K562 (cell line): ENCODE data around the gene SRP72. TPM values are rescaled to one million over a fixed set of nuclear protein-coding genes. Genes with fewer than 3 reads are reported as not detected.

Experiments
- ARID1B ChIP-seq: fragments of 450-650 bp; IDR thresholded peaks from 2 replicates; pipeline ENCODE4 v1.6.1; 2016; ENCODE audit warnings: antibody characterized with exemption, mild to moderate bottlenecking, inconsistent platforms
- CBFB ChIP-seq: sonication (generic); formaldehyde crosslinking; IDR thresholded peaks from 2 replicates; pipeline ENCODE4 v1.4.0; 2020; ENCODE audit warnings: mild to moderate bottlenecking, missing genetic modification reagents
- EHMT2 ChIP-seq: fragments of 450-650 bp; IDR thresholded peaks from 2 replicates; pipeline ENCODE4 v1.6.1; 2018; ENCODE audit warnings: antibody characterized with exemption
- HDGF ChIP-seq: fragments of 450-650 bp; IDR thresholded peaks from 2 replicates; pipeline ENCODE4 v1.6.1; 2016
- HMBOX1 ChIP-seq: sonication (generic); IDR thresholded peaks from 2 replicates; pipeline ENCODE4 v1.6.1; 2016
- MAFG ChIP-seq: fragments of 450-650 bp; conservative IDR thresholded peaks from 2 replicates; pipeline ENCODE4 v1.6.1; 2016; ENCODE audit warnings: missing genetic modification characterization, missing compliant biosample characterization
- MAFK ChIP-seq: IDR thresholded peaks from 2 replicates; pipeline ENCODE4 v1.6.1; 2011; ENCODE audit warnings: low read length, improper control_type of control experiment
- NFE2 ChIP-seq: IDR thresholded peaks from 2 replicates; pipeline ENCODE4 v1.6.1; 2014; ENCODE audit warnings: antibody characterized with exemption, low read depth
- SMARCA4 ChIP-seq: fragments of 450-650 bp; IDR thresholded peaks from 2 replicates; pipeline ENCODE4 v1.6.1; 2016
- TRIM28 ChIP-seq: fragments of 450-650 bp; IDR thresholded peaks from 2 replicates; pipeline ENCODE4 v1.6.1; 2017
- polyA plus RNA-seq, 8 experiments: library from polyadenylated mRNA; depleted of rRNA in 4 of 8; stranded (reverse) in 5 of 8; unstranded in 3 of 8; fragments of >200 nt; fragmentation: Nextera tagmentation in 2 of 8; fragmentation: Illumina TruSeq in 1 of 8; extraction: Ambion mirVana in 2 of 8; extraction: Trizol in 1 of 8; gene quantifications; 2 replicates each; pipeline versions ENCODE4 v1.2.1 to v1.2.3, GENCODE V29; 2011 to 2014; ENCODE audit warnings: inconsistent platforms in 1 of 8, missing spikeins in 1 of 8
- total RNA-seq, 7 experiments: library from RNA; depleted of rRNA in 6 of 7; stranded (reverse); fragments of >200 nt in 6 of 7; fragmentation: Illumina TruSeq in 2 of 7; extraction: Trizol in 2 of 7; gene quantifications; 2 replicates each; pipeline versions ENCODE4 v1.2.1 to v1.2.3, GENCODE V29; 2011 to 2021; ENCODE audit warnings: low replicate concordance in 1 of 7
- TF ChIP-seq, protein P1 (sequence below): fragments of 250-450 bp; sonication (Bioruptor Pico); IDR thresholded peaks from 2 replicates; pipeline ENCODE4 v1.4.0; 2020; ENCODE audit warnings: borderline replicate concordance
- TF ChIP-seq, protein P2 (sequence below): fragments of 450-650 bp; IDR thresholded peaks from 2 replicates; pipeline ENCODE4 v1.6.1; 2016
- TF ChIP-seq, protein P3 (sequence below), 2 experiments: IDR thresholded peaks in 1 of 2; conservative IDR thresholded peaks in 1 of 2; 2 replicates each; pipeline ENCODE4 v1.6.1; 2016; ENCODE audit warnings: low read depth in 2 of 2, mild to moderate bottlenecking in 1 of 2, missing compliant biosample characterization in 1 of 2, missing genetic modification characterization in 1 of 2, moderate library complexity in 1 of 2
- TF ChIP-seq, protein P4 (sequence below): fragments of 250-450 bp; sonication (Bioruptor Pico); IDR thresholded peaks from 2 replicates; pipeline ENCODE4 v1.9.0; 2021; ENCODE audit warnings: mild to moderate bottlenecking, inconsistent platforms

The SRP72 gene
- total and polyA plus RNA-seq, 9 of the 15 experiments (the other 6 are each of a cell fraction or from before 2014, with no cell fraction given), result 124 to 341 (median 202) TPM

DNA sequence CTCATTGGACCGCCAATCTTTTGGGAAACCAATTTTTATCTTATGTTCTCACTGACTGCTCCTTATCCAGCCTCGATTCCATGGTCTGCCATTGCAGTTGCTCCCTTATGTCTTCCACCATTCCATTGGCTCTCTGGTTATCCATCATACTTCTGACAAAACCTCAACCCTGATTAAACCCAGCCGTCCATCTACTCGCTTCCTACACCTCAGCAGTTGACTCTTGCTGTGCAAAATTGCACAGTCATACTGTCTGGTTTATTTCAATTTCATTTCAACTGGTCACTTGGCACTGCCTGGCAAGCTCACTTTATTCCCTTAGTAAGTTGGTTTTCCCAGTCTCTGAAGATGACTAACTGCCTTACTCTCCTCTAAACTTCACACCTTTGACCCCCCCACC, 64.4 kb downstream of the SRP72 start (continued):
- TF ChIP-seq, protein P1, sequence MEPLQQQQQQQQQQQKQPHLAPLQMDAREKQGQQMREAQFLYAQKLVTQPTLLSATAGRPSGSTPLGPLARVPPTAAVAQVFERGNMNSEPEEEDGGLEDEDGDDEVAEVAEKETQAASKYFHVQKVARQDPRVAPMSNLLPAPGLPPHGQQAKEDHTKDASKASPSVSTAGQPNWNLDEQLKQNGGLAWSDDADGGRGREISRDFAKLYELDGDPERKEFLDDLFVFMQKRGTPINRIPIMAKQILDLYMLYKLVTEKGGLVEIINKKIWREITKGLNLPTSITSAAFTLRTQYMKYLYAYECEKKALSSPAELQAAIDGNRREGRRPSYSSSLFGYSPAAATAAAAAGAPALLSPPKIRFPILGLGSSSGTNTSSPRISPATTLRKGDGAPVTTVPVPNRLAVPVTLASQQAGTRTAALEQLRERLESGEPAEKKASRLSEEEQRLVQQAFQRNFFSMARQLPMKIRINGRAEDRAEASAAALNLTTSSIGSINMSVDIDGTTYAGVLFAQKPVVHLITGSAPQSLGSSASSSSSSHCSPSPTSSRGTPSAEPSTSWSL (CRISPR knock-in tag), result no peak
- TF ChIP-seq TRIM28 (no peak), SMARCA4 (0 out of 2 replicates have a peak, but pooled peaks have one; percentile 29), EHMT2 (peak; percentile 72; the same call in 1 of the 2 replicates), HDGF (no peak), CBFB (CRISPR knock-in tag) (no peak), MAFG (tag) (peak; percentile 96), NFE2 (peak; percentile 94), MAFK (peak; percentile 73), ARID1B (peak; percentile 44), HMBOX1 (0 out of 2 replicates have a peak, but pooled peaks have one; percentile 31)
- TF ChIP-seq, protein P2, sequence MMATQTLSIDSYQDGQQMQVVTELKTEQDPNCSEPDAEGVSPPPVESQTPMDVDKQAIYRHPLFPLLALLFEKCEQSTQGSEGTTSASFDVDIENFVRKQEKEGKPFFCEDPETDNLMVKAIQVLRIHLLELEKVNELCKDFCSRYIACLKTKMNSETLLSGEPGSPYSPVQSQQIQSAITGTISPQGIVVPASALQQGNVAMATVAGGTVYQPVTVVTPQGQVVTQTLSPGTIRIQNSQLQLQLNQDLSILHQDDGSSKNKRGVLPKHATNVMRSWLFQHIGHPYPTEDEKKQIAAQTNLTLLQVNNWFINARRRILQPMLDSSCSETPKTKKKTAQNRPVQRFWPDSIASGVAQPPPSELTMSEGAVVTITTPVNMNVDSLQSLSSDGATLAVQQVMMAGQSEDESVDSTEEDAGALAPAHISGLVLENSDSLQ, result peak; percentile 87
- TF ChIP-seq, protein P3, sequence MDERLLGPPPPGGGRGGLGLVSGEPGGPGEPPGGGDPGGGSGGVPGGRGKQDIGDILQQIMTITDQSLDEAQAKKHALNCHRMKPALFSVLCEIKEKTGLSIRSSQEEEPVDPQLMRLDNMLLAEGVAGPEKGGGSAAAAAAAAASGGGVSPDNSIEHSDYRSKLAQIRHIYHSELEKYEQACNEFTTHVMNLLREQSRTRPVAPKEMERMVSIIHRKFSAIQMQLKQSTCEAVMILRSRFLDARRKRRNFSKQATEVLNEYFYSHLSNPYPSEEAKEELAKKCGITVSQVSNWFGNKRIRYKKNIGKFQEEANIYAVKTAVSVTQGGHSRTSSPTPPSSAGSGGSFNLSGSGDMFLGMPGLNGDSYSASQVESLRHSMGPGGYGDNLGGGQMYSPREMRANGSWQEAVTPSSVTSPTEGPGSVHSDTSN (CRISPR knock-in tag; IDR thresholded peaks at IDR 0.05; ENCODE audit: low read depth), result no peak
- TF ChIP-seq, protein P3 (tag; conservative IDR thresholded peaks at IDR 0.05; ENCODE audit: low read depth), result peak; percentile 81
- TF ChIP-seq, protein P4, sequence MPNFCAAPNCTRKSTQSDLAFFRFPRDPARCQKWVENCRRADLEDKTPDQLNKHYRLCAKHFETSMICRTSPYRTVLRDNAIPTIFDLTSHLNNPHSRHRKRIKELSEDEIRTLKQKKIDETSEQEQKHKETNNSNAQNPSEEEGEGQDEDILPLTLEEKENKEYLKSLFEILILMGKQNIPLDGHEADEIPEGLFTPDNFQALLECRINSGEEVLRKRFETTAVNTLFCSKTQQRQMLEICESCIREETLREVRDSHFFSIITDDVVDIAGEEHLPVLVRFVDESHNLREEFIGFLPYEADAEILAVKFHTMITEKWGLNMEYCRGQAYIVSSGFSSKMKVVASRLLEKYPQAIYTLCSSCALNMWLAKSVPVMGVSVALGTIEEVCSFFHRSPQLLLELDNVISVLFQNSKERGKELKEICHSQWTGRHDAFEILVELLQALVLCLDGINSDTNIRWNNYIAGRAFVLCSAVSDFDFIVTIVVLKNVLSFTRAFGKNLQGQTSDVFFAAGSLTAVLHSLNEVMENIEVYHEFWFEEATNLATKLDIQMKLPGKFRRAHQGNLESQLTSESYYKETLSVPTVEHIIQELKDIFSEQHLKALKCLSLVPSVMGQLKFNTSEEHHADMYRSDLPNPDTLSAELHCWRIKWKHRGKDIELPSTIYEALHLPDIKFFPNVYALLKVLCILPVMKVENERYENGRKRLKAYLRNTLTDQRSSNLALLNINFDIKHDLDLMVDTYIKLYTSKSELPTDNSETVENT, result no peak
